C4-2B (cell line): ENCODE results near the gene CTNNA2.

ENCODE experiments used
- ZFX ChIP-seq: fragments of 450-650 bp; IDR thresholded peaks from 2 replicates; pipeline ENCODE4 v1.6.1; 2017
- TF ChIP-seq, protein P1 (sequence below): fragments of 450-650 bp; conservative IDR thresholded peaks from 2 replicates; pipeline ENCODE4 v1.5.1; 2017; ENCODE audit warnings: mild to moderate bottlenecking

DNA sequence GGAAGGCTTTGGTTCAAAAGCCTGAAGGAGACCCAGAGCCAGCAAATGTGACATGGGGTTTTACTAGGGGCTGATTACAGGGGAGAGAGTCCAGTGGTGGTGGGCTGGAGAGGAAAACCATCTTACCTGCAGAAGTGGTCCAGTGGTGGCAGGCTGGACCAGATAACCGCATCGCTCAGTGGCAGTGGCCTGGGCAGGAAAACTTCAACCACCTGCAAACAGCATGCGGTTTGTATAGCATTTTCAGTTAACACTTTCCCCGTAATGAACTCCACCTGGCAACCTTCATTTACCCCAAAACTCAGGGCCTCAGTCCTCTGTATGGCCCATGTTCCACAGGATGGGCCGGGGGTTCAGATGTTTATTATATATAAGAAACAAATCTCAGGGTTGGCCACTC is 677.3 kb downstream of the CTNNA2 start:
- TF ChIP-seq, protein P1, sequence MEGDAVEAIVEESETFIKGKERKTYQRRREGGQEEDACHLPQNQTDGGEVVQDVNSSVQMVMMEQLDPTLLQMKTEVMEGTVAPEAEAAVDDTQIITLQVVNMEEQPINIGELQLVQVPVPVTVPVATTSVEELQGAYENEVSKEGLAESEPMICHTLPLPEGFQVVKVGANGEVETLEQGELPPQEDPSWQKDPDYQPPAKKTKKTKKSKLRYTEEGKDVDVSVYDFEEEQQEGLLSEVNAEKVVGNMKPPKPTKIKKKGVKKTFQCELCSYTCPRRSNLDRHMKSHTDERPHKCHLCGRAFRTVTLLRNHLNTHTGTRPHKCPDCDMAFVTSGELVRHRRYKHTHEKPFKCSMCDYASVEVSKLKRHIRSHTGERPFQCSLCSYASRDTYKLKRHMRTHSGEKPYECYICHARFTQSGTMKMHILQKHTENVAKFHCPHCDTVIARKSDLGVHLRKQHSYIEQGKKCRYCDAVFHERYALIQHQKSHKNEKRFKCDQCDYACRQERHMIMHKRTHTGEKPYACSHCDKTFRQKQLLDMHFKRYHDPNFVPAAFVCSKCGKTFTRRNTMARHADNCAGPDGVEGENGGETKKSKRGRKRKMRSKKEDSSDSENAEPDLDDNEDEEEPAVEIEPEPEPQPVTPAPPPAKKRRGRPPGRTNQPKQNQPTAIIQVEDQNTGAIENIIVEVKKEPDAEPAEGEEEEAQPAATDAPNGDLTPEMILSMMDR: no peak
- no peak for TF ChIP-seq ZFX
